Liver (tissue), 3 donors: Measurements from ENCODE around the gene AKR1C1.

Experiments used
- GABPA ChIP-seq, 2 donors: IDR thresholded peaks in 1 of 2; conservative IDR thresholded peaks in 1 of 2; 2 replicates each; pipeline ENCODE4 v1.6.1; 2016; ENCODE audit warnings: antibody characterized with exemption in 2 of 2, mild to moderate bottlenecking in 1 of 2, moderate library complexity in 1 of 2
- JUND ChIP-seq, 2 donors: IDR thresholded peaks; 2 replicates each; pipeline ENCODE4 v1.6.1; 2016; ENCODE audit warnings: antibody characterized with exemption in 2 of 2
- RAD21 ChIP-seq, 2 donors: IDR thresholded peaks; 2 replicates each; pipeline ENCODE4 v1.6.1; 2016; ENCODE audit warnings: antibody characterized with exemption in 2 of 2, mild to moderate bottlenecking in 2 of 2
- SP1 ChIP-seq: IDR thresholded peaks from 2 replicates; pipeline ENCODE4 v1.6.1; 2018; ENCODE audit warnings: antibody characterized with exemption, mild to moderate bottlenecking
- YY1 ChIP-seq: IDR thresholded peaks from 2 replicates; pipeline ENCODE4 v1.6.1; 2016; ENCODE audit warnings: antibody characterized with exemption, mild to moderate bottlenecking
- TF ChIP-seq, protein P1 (sequence below): fragments of 150-350 bp; IDR thresholded peaks from 2 replicates; pipeline ENCODE4 v1.5.1; 2017; ENCODE audit warnings: improper control_type of control experiment, low read depth, low read length; ENCODE audit not compliant: missing input control
- TF ChIP-seq, protein P2 (sequence below): IDR thresholded peaks from 2 replicates; pipeline ENCODE4 v1.6.1; 2016; ENCODE audit warnings: antibody characterized with exemption
- donor health status: healthy.
- donor health status: healthy.

GRCh38 chr10:5013385-5013784 lies 50.2 kb downstream of the AKR1C1 start:
- TF ChIP-seq, protein P1, sequence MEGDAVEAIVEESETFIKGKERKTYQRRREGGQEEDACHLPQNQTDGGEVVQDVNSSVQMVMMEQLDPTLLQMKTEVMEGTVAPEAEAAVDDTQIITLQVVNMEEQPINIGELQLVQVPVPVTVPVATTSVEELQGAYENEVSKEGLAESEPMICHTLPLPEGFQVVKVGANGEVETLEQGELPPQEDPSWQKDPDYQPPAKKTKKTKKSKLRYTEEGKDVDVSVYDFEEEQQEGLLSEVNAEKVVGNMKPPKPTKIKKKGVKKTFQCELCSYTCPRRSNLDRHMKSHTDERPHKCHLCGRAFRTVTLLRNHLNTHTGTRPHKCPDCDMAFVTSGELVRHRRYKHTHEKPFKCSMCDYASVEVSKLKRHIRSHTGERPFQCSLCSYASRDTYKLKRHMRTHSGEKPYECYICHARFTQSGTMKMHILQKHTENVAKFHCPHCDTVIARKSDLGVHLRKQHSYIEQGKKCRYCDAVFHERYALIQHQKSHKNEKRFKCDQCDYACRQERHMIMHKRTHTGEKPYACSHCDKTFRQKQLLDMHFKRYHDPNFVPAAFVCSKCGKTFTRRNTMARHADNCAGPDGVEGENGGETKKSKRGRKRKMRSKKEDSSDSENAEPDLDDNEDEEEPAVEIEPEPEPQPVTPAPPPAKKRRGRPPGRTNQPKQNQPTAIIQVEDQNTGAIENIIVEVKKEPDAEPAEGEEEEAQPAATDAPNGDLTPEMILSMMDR, result no peak
- no peak for TF ChIP-seq GABPA (IDR thresholded peaks at IDR 0.05 in 1 of 2, conservative IDR thresholded peaks at IDR 0.05 in 1 of 2)
- no peak for TF ChIP-seq YY1
- TF ChIP-seq JUND (IDR thresholded peaks at IDR 0.05), result no peak
- TF ChIP-seq RAD21 (IDR thresholded peaks at IDR 0.05), result no peak
- TF ChIP-seq, protein P2, sequence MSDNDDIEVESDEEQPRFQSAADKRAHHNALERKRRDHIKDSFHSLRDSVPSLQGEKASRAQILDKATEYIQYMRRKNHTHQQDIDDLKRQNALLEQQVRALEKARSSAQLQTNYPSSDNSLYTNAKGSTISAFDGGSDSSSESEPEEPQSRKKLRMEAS, result no peak
- no peak for TF ChIP-seq SP1
